NCI-H187 treated with DMSO at 0.1 percent for 48 hours (cell line): ENCODE results near the gene CDC7.
"Not testable (repeated sequence)": the region's sequence is repeated elsewhere in the genome, so short reads cannot be mapped to it uniquely, and the experiment has no call there.

Source experiments
- DNase-seq: peaks from one replicate; lab custom pipeline; 2025; lab: John Stamatoyannopoulos, UW

Gene CDC7

DNA sequence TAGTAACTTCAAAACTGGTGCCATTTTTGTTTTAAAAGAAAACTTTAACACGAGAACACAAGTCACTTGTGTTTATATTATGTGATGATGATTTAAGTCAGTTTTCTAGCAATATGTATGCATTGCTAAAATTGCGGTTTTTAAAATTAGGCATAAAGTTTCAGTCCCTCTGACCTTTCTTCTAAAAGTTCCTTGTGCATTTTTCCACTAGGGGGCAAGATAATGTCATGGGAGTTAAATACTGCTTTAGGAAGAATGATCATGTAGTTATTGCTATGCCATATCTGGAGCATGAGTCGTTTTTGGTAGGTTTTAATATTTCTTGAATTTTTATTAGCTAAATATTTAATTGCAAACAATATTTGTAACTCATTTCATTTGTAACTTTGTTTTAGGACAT, 10.7 kb downstream of the CDC7 start:
- DNase-seq, result no peak

DNA sequence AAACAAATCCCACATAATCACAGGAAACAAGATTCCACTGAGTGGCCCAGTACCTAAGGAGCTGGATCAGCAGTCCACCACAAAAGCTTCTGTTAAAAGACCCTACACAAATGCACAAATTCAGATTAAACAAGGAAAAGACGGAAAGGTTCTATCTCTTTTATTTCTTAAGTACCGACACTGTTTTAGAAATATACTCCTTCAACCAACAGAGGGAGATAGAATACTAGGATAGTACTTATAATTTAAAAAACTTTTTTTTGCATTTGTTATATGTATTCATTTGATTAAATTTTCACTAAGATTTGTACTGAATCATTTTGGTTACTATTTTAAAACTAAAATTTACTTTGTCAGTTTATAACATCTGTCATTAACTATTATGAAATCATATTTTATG, 12.5 kb downstream of the CDC7 start:
- DNase-seq, result no peak

DNA sequence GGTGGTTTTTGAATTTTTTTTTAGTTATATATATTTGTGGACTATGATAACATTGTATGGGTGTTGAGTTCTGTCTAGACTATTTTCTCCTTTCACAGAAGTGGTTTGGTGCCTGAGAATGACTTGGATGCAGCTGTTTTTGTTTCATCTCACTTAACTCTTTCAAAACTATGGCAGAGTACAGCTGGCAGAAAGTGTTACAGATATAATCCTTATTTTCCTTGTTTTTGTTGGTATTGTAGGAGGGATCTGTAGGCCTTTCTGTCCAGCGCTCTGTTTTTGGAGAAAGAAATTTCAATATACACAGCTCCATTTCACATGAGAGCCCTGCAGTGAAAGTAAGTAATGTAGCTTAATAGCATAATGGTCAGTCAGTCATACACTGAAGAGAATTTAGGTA, 13.1 kb downstream of the CDC7 start:
- DNase-seq, result no peak

DNA sequence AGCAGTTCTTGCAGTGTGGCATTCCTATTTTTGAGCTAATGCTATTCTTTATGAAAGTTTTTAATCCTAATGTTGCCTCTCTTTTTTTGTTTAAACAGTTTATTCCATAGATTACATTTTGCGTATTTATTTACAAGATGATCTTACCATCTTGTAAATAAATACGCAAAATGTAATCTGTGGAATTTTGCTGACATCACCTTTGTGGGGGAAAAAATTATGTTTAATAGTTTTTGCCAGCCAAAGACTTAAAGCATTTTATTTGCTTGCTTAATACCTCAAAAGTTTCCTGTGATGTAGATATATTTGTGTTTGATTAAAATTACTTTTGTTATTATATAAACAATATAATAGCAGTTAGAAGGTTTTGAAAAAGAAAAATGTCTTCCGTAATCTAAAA, 15.3 kb downstream of the CDC7 start:
- DNase-seq, result no peak

DNA sequence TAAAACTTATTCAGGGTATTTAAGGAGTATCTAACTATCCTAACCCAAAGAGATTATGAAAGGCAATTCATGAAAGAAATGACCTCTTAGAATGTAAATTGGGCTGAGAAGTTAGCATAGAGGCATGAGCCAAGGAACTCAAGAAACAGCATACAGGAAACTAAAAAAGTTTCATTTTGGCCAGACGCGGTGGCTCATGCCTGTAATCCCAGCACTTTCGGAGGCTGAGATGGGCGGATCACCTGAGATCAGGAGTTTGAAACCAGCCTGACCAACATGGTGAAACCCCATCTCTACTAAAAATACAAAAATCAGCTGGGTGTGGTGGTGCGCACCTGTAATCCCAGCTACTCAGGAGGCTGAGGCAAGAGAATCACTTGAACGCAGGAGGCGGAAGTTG, 16.0 kb downstream of the CDC7 start:
- DNase-seq, result not testable (repeated sequence)

DNA sequence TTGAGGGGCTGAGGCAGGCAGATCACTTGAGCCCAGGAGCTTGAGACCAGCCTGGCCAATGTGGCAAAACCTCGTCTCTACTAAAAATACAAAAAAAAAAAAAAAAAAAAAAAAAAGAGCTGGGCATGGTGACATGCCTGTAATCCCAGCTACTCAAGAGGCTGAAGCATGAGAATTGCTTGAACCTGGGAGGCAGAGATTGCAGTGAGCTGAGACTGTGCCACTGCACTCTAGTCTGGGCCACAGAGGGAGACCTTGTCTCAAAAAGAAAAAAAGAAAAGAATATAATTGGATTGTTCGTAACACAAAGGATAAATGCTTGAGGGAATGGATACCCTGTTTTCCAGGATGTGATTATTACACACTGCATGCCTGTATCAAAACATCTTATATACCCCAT, 18.5 kb downstream of the CDC7 start:
- DNase-seq, result not testable (repeated sequence)

DNA sequence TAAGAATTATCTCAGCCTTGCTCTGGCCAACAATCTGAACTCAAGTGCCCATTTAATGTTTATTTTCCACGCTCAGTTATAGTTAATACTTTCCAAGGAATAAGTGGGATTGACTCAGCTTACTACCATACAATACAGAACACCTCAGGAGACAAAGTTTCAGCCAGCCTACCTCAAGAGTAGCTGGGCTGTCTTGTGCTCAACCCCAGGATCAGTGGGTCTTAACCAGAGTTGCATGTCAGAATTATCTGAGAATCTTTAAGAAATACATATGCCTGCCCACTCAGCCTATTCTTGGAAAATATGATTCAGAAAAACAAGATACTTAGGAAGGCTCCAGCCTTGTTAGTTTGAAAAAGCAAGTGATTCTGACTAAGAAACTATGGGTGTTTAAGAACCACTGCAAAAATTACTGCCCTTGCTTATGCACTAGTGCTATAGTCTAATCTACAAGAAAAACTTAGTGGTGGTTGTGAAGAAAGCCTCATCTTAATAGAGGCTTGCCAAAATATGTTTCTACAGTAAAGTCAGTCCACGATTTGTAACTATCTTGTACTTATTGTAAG, 20.4 kb downstream of the CDC7 start:
- DNase-seq, result no peak

DNA sequence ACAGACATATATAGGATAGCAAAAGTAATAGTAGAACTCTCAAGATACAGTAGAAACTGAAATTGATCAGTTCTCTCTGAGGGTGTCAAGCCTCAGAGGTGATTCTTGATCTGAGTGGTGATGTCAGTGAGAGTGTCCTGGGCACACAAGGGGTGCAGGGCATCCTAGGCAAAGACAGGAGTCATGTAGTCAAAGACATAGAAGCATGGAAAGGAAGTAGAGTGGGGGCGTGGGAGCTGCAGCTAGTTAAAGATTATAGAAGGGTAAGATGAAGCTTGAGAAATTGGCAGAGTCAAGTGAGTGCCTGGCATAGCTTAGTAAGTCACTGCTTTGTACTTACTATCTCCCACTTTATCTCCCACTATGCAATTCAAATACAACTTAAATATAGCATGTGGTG, 22.8 kb downstream of the CDC7 start:
- DNase-seq, result no peak

DNA sequence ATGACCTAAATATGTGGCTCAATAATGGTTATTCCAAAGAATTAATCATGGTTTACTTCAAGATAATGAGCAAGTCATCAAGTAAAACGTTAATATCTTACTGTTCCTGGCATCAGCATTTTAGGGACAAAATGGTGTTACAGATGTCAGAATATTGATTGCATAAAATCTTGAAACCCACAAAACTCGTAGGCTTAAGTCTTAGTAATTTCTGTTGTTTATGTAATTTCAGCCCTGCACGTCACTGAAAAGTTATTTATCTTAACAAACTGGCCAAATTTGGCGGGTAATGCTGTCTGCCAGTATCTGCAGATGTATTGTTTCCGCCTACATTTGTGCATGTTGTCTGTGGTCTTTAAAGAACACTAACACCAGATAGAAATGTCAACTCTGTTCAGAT, 25.8 kb downstream of the CDC7 start:
- no peak for DNase-seq

DNA sequence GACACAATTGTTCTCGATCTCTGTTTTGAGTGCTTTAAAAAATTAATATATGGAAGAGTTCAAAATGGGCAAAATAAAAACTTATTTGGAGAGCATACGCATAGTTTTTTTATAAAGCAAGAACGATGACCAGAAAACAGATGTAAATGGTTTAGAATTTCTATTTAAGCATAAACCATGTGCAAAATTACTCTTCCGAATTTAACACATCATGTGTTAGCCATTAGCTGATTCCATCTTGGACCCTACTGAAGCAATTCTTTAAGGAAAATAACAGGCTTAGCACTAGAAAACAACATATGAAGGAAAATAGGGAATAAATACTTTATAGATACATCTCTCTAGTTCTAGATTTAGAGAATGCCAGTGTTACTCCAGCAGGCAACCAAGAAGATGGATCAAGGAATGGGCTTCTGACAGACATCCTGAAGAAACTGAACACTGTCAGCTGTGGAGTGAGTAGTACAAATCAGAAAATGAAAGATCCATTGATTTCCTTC, 26.7 kb downstream of the CDC7 start:
- DNase-seq, result no peak

DNA sequence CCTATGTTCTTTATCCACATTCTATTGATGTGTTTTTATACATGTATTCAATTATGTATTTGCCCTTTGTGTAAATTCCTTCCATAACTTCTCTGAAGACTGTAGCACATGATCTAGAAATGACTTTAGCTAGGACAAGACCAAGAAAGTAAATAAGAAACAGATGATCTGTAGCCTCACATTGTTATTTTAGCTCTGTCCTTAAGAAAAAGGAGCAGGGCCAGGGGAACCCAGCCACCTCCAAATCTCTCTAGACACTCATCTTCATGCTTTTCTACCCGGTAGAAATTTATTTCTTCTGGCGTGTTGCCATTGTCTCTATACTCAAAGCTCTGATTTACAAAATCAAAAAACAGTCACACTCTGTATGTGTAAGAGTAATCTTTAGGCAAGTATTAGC, 27.1 kb downstream of the CDC7 start:
- DNase-seq, result no peak

DNA sequence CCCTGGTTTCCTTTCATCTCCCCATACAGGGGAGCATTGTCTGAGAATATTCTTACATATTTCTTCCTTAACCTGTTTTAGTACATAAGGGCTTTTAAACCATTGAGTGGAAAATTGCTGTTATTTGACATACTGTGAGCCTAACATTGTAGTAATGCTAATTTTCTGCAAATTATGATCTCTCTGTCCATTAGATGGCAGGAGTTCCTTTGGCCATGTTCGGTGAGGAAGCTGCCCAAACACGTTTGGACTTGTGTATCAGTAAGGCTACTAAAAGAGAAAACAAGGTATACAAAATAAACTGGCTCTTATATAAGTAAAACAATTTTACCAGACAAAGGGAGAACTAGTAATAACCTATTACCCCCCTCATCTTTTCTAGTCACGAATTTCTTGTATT, 29.2 kb downstream of the CDC7 start:
- DNase-seq, result no peak

DNA sequence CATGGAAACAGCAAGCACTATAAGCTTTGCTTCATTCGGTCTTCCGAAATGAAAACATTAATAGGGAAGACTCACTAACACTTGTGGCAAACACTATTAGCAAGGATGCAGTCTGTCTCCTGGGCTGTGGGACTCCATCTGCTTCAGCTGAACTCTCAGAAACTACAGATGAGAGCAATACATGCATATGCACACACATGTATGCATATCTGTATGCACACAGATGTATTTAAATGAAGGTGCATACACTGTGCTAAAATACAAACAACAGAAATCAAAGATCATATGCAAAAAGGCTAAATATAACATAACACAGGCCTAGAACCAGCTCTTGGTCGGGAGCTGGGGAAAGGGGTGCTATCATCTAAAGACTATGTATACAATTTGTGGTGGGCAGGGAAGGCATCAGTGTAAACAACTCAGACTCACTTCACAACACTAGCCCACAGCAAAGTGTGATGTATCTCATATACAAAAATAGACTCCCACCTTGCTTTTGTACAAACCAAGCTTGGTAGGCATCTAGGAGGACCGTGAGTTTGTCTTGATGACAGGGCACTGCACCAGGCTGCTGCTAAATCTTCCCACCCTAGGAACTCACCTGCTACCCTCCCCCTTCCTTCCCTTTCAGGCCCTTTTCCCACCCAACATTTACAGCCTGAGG, 32.8 kb downstream of the CDC7 start:
- DNase-seq, result no peak

DNA sequence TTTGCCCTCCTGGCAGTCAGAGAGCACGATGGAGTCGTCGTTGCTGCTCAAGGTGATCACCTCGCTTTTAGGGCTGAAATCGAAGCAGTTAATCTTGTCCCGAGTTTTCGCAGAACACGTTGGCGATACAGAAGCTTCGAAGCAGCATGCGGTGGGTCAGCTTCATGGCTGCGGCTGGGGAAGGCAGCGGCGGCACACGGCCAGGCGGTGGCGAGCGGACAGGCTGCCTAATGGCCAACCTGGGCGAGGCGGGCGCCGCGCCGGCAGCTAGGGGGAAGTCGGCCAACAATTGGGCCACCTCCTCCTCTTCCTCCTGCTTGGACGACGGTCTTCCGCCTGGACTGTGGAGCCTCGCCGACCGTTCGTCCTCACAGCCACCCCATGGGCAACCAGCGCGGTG, 34.8 kb downstream of the CDC7 start:
- DNase-seq, result no peak

DNA sequence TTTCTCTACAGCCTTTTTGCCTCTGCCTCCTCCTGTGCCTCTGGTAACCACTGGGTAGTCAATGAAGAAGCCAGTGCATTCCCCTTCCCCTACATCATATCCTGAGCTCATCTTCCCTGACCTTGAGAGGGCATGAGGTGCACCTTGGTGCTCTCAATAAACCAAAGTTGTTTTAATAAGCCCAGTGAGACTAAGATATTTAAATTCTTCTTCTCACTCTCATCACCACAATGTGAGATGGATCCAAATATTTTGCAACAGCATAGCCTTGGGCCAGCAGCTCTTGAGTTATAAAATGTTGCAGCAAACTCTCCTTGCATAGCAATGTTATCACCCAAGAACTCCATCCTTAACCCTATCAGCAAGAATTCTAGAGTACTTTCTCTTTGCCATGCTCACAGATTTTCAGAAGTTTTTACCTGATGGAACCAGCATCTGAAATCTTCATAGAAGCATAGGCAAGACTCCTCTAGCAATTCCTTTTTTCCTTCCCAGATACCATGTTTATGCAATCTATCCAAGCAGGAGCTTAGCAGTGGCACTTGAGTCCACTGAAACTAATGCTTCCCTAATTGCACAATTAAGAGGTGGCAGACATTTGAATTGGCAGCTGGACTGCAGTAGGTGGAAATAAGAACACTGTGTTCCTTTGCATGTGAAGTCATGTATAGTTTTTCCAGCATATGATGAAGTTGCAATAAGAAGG, 36.8 kb downstream of the CDC7 start:
- DNase-seq, result no peak

DNA sequence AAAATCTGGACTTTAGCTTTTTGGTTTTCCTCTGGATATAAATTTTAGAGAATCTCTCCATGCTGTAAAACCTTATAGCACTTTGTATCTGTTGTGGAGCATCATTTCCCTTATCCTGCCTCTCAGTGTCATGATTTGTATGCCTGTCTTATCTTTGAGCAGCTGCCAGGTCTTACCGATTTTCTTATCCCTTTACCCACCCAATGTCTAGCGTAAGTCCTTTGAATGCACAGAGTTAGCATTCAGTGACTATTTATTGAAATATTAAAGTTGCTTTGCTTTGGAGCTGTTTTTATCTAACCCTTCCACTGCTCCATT, 37.3 kb downstream of the CDC7 start:
- DNase-seq, result no peak

DNA sequence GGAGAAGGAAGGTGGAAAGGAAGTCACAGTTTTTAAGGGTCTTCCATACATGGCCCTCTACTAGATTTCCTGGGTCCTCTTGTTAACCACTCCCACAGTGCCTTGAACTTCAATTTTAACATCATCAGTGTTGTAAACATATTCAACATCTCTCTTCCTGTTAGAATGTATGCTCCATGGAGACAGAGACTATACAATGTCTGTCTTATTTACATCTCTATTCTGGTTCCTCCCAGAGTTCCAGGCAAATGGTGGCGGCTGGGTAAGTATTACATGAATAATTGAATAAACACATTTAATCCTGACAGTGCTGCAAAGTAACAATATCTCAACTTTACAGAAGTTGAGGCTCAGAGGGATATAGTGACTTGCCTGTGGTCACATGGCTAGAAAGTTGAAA, 40.3 kb downstream of the CDC7 start:
- DNase-seq, result no peak

DNA sequence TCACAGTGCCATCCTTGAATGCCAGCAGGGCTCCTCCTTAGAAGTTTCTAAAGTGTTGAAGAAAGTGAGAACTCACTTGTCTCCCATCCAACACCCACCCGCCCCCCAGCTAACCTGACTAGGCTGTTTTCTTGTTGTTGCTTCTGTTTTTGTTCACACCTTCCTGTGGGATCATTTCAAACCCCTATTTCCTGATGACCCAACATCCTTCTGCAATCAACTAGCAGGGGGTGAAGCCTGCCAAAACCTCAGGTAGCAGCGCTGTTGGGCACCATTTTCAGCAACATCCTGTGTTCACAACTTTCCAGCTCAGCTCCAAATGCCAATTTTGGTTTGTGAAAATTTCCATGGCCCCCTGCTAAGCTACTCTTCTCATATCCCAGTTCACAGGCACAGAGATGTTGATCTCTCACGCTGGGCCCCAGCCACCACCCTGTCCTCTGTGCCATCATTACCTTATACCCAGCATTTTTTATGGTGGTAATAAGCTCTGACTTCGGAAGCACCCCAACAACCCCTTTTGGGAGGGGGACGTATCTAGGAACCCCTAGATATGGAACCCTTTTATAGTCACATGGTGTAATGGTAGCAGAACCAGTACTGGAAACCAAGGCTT, 41.4 kb downstream of the CDC7 start:
- DNase-seq, result no peak

DNA sequence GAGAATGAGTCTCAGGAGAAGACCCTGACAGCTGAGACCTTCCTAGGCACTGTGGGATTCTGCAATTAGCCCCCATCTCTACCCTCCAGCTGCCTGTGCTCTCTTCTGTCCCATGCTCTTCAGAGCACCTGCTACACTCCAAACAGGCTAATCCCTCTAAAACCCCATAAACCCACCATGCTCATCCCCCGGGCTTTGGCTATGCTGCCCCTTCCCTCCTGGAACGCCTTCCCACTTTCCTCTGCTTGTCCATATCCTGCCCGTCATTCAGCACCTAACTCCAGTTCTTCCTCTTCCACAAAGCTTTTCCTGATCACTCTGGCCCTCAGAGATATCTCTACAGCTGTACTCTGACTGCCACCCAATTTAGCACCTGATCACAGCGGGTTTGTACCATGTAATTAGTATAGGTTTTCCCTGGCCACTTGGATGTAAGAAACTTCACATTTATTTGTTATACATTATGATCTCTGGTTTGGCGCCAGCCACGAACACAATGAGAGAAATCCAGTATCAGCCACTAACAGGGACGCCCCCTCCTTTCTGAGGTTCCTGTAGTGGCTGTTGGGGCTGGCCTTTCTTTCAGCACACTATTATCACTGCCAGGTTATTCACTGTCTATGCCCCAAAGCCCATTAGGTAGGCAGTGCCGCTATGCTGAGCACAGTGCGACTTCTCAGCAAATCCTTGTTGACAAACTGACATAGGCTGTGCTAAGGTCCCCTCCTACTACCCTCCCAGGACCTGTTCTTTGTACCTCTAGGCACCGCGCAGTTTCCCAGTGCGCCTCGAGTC, 45.1 kb downstream of the CDC7 start:
- DNase-seq, result no peak

DNA sequence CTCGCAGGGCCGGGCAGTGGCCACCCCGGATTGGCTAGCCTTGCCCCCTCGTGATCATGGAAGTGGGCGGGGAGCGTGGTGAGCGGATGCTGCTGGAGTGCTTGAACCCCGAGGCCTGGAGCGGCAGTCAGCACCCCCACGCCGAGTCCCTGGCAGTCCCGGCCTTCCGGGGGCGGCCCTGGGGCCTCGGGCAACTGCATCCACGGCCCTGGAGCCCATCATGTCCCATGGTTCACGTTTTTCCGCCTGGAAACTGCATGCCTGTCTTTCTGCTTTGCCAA, 45.6 kb downstream of the CDC7 start:
- DNase-seq, result no peak

DNA sequence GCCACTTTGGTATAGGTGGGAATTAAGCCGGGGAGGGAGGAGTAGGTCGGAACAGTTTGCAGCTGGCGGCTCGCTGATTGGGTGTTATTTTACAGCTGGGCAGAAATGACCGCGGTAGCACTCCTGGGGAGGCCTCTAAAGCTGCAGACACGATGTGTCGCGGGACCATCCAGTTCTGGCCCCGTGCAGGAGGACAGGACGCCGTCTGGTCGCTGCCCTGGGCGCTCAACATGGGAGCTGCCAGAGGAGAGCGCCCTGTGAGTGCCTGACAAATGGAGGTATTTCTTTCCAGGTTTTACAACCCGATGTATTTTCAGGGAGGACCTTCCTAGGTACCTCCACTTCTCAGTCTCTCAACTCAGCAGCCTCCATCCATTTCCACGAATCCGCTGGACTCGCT, 46.2 kb downstream of the CDC7 start:
- DNase-seq, result no peak

DNA sequence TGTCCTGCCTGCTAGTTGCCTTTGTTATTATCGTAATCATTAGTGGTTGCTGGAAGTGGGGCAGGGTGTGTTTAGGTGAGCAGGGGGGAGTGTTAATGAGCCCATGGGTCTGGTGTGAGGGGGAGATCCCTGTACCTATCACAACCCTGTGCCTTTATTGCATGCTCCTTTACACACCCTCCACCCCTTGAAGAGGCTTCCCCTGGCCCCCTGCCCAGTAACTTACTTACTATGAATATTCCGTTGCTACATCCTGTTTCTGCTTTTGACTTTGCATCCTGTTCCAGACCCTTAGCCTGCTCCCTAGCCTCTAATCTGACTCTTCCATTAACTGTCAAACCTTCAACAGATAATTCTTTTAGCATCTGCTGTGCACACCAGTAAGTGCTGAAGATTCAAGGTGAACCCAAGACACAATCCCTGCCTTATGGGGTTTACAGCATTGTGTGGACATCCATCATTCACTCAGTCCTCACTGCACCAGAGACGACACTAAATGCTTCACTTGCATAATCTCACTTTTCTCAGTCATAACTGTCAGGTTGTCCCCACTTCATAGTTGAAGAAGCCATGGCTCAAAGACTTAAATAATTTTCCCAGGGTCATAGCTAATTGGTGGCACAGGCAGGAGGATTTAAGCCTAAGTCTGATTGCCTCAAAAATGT, 47.9 kb downstream of the CDC7 start:
- DNase-seq, result no peak
